Neutrophil (primary cell): Measurements from ENCODE around the gene FTCD.

Experiments used
- H3K27ac ChIP-seq: fragments of 200-600 bp; sonication (generic); 2 replicates; pipeline ENCODE4 v1.5.1; 2016; ENCODE audit warnings: mild to moderate bottlenecking, moderate library complexity
- H3K27me3 ChIP-seq: fragments of 200-600 bp; sonication (generic); 2 replicates; pipeline ENCODE4 v1.6.0; 2016; ENCODE audit warnings: mild to moderate bottlenecking
- H3K36me3 ChIP-seq: fragments of 200-600 bp; sonication (generic); 2 replicates; pipeline ENCODE4 v1.5.1; 2017
- H3K4me1 ChIP-seq, 2 experiments: fragments of 200-600 bp in 1 of 2; sonication (generic) in 1 of 2; 1 replicate in 1 of 2; 2 replicates in 1 of 2; pipeline versions ENCODE4 v1.5.1 to v1.6.1; 2013 to 2016; ENCODE audit warnings: low read depth in 1 of 2, low read length in 1 of 2, mild to moderate bottlenecking in 1 of 2, moderate library complexity in 1 of 2; ENCODE audit not compliant: control insufficient read depth in 1 of 2, insufficient read depth in 1 of 2
- H3K4me3 ChIP-seq, 2 experiments: fragments of 200-600 bp in 1 of 2; sonication (generic) in 1 of 2; 1 replicate in 1 of 2; 2 replicates in 1 of 2; pipeline ENCODE4 v1.5.1; 2013 to 2016; ENCODE audit warnings: low read depth in 1 of 2, low read length in 1 of 2, mild to moderate bottlenecking in 1 of 2, moderate library complexity in 1 of 2
- H3K9me3 ChIP-seq: fragments of 200-600 bp; sonication (generic); 2 replicates; pipeline ENCODE4 v1.5.1; 2016
- CTCF ChIP-seq: fragments of 200-600 bp; sonication (generic); IDR thresholded peaks from 2 replicates; pipeline ENCODE4 v1.5.1; 2016; ENCODE audit warnings: antibody characterized with exemption

The FTCD gene

GRCh38 chr21:46094401-46095082 is 60.8 kb downstream of the FTCD start:
- Histone ChIP-seq H3K27ac (no peak overlapping the region), H3K36me3 (no peaks in the 10 kb centered on the region), H3K9me3 (no peaks in the 10 kb centered on the region), H3K27me3 (peaks cover 49% of the 10 kb centered on the region), H3K4me1 (peaks cover 0 to 4% of the 10 kb centered on the region in 2 experiments), H3K4me3 (no peak overlapping the region)
- TF ChIP-seq CTCF, result no peak

- Histone ChIP-seq H3K27me3 (peaks cover 42% of the 10 kb centered on the region), H3K4me3 (no peak overlapping the region), H3K4me1 (peaks cover 0 to 4% of the 10 kb centered on the region in 2 experiments), H3K36me3 (no peaks in the 10 kb centered on the region), H3K9me3 (no peaks in the 10 kb centered on the region), H3K27ac (no peak overlapping the region)
- TF ChIP-seq CTCF, result no peak
These were observed 61.5 kb downstream of the FTCD start for GRCh38 chr21:46093668-46094400.

GRCh38 chr21:46092811-46093667 is 62.3 kb downstream of the FTCD start:
- H3K27me3 ChIP-seq, result peaks cover 34% of the 10 kb centered on the region
- no peak for TF ChIP-seq CTCF
- H3K27ac ChIP-seq, result no peak overlapping the region
- no peaks in the 10 kb centered on the region for H3K9me3 ChIP-seq
- no peaks in the 10 kb centered on the region for H3K36me3 ChIP-seq
- no peak overlapping the region for H3K4me3 ChIP-seq
- peaks cover 0 to 3% of the 10 kb centered on the region in 2 experiments for H3K4me1 ChIP-seq

GRCh38 chr21:46092026-46092764 is 63.2 kb downstream of the FTCD start:
- Histone ChIP-seq H3K9me3 (no peaks in the 10 kb centered on the region), H3K4me1 (no peaks in the 10 kb centered on the region), H3K27me3 (peaks cover 25% of the 10 kb centered on the region), H3K4me3 (no peak overlapping the region), H3K36me3 (no peaks in the 10 kb centered on the region), H3K27ac (no peak overlapping the region)
- no peak for TF ChIP-seq CTCF

GRCh38 chr21:46091631-46092025 is 63.8 kb downstream of the FTCD start:
- TF ChIP-seq CTCF, result no peak
- H3K27me3 ChIP-seq, result peaks cover 20% of the 10 kb centered on the region
- no peaks in the 10 kb centered on the region for H3K9me3 ChIP-seq
- H3K4me1 ChIP-seq, result no peaks in the 10 kb centered on the region
- H3K27ac ChIP-seq, result no peak overlapping the region
- H3K36me3 ChIP-seq, result no peaks in the 10 kb centered on the region
- no peak overlapping the region for H3K4me3 ChIP-seq
